ENCODE data around the gene AGAP1. TPM values are rescaled to one million over a fixed set of nuclear protein-coding genes. Genes with fewer than 3 reads are reported as not detected.
A peak's percentile ranks its signal among the peaks of the same experiment; 100 is the strongest.

The AGAP1 gene
- total RNA-seq, 1 donor from 2014 or later = 46.3 TPM

DNA sequence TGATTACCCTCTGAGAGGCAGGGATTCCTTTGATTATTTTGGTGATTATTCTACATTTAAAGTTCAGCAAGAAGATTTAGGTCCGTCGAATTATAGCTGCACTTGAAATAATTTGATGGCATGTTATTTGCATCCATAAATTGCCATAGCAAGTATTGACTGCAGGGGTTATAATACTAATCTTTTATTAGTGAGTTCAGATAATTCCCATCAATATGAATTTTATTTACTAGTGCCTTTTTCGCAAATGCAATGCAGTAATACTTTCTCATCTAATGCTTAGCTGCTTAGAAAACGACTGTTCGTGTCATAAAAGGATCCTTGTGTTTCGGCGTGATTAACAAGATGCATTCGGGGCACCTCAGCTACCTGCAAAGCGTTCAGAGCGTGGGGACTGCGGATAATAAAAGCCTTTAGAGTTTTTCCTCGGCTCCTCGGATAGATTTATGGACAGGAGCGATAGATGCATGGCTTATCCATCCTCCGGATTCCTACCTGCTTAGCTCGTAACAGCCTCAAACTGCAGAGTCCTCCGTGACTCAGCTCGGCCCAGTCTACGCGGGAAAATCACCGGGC is 676.8 kb downstream of the AGAP1 start:
- Mint-ChIP-seq H3K4me1 (ENCODE audit: unreplicated experiment) (peaks cover 26% of the 10 kb centered on the region), H3K27me3 (peaks cover 83% of the 10 kb centered on the region), H3K36me3 (no peaks in the 10 kb centered on the region), H3K9me3 (no peaks in the 10 kb centered on the region), H3K27ac (no peak overlapping the region), H3K4me3 (peak overlapping the region; percentile 77)
- TF ChIP-seq, protein P1, sequence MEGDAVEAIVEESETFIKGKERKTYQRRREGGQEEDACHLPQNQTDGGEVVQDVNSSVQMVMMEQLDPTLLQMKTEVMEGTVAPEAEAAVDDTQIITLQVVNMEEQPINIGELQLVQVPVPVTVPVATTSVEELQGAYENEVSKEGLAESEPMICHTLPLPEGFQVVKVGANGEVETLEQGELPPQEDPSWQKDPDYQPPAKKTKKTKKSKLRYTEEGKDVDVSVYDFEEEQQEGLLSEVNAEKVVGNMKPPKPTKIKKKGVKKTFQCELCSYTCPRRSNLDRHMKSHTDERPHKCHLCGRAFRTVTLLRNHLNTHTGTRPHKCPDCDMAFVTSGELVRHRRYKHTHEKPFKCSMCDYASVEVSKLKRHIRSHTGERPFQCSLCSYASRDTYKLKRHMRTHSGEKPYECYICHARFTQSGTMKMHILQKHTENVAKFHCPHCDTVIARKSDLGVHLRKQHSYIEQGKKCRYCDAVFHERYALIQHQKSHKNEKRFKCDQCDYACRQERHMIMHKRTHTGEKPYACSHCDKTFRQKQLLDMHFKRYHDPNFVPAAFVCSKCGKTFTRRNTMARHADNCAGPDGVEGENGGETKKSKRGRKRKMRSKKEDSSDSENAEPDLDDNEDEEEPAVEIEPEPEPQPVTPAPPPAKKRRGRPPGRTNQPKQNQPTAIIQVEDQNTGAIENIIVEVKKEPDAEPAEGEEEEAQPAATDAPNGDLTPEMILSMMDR (conservative IDR thresholded peaks at IDR 0.05) = no peak
- DNase-seq (ENCODE audit: extremely low spot score, unreplicated experiment) = no peak

DNA sequence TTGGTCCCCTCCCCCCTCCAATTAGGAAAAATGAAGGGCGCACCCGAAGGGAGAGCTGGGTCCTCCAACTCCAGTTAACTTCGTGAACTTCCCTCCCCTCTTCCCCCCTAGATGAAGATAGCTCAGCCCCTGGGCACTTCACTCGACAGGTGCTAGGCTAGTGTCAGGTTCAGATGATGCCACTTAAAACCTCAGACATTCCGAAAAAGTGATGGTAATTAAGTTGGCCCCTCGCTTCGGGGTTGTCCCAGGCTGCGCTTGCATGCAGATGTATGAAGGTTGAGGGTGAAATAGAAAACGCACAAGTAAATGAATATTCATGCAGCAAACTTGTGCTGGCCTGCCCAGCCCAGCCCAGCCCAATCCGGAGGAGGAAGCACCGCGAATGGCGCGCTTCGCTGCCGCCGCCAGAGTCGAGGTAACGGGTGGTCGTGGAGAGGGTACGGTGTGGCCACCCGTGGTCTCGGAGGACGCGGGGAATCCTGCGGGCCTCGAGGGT is 677.4 kb downstream of the AGAP1 start:
- DNase-seq (ENCODE audit: extremely low spot score, unreplicated experiment) = no peak
- Mint-ChIP-seq H3K4me1 (ENCODE audit: unreplicated experiment) (peaks cover 30% of the 10 kb centered on the region), H3K27ac (no peak overlapping the region), H3K4me3 (peak overlapping the region; percentile 25), H3K36me3 (no peaks in the 10 kb centered on the region), H3K9me3 (no peaks in the 10 kb centered on the region), H3K27me3 (peaks cover 83% of the 10 kb centered on the region)
- TF ChIP-seq, protein P1 (conservative IDR thresholded peaks at IDR 0.05) = no peak

DNA sequence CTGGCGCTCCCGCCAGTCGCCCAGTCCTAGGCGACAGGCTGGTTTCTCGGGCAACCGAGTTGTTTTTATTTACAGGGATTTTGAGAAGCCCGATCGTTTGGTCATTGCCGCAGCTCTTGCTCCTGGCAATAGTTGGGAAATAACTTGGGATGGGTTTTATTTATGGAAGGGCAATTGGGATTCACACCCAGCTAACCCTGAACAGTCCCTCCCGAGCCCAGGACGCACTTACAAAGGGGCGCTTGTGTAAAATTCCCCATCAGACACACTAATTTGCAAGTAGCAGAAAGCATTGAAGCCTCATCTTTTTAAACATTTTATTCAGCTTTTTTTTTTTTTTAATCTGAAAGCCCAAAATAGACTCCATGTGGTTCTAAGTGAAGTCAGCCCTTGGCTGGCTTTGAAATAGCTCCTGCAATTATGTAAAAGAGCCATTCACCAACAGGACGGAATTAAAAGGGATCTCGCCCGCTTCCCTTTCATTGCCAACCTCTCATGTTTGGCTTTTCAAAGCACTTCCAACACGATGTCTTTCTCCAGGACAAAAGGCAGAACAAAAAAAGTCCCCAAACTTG is 677.9 kb downstream of the AGAP1 start:
- peaks cover 30% of the 10 kb centered on the region for H3K4me1 Mint-ChIP-seq (ENCODE audit: unreplicated experiment)

DNA sequence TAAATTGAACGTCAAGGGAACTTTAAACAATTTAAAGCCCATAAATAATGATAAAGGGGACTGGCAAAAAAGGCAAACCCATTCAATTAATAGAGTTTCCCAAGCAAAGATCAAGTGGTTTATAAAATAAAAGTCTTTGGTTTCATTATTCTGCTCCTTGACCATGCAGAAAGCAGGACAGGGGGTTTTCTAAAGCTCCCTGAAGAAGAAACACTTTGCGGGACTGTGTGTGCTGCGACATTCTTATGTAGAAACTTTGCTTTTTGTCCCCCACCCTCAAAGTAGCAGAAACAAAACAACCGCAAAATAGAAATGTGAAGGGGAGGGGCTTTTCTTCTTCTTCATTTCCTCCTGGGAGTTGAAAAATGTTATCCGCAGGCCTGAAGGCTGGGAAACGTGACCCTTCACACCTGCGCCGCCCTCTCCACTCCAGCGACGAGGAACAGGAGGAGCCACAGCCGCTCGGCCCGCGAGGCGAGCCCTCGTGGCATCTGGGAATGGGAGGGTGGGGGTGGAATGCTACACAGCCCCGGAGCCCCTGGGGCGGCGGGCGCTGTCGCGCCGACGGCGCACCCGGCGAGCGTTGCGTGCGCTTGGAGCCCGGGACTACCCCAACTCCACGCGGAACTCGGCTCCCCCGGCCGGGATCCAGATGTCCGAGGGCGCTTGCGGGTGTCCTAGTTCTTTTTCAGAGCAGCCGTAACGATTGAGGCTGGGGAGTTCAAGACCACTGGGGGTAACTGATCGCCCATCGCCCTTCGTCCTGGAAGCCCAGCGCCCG is 678.6 kb downstream of the AGAP1 start:
- Mint-ChIP-seq H3K36me3 (no peaks in the 10 kb centered on the region), H3K27ac (no peak overlapping the region), H3K27me3 (peaks cover 81% of the 10 kb centered on the region), H3K4me3 (peak overlapping the region; percentile 61), H3K9me3 (no peaks in the 10 kb centered on the region), H3K4me1 (ENCODE audit: unreplicated experiment) (peaks cover 30% of the 10 kb centered on the region)
- no peak for DNase-seq (ENCODE audit: extremely low spot score, unreplicated experiment)
- TF ChIP-seq, protein P1 (conservative IDR thresholded peaks at IDR 0.05) = no peak

More for the DNA sequence above, 677.9 kb downstream of the AGAP1 start:
- peaks cover 82% of the 10 kb centered on the region for H3K27me3 Mint-ChIP-seq
- no peaks in the 10 kb centered on the region for H3K9me3 Mint-ChIP-seq
- H3K36me3 Mint-ChIP-seq = no peaks in the 10 kb centered on the region
- no peak for DNase-seq (ENCODE audit: extremely low spot score, unreplicated experiment)
- no peak overlapping the region for H3K27ac Mint-ChIP-seq
- peak overlapping the region; percentile 61 for H3K4me3 Mint-ChIP-seq
- TF ChIP-seq, protein P1 (conservative IDR thresholded peaks at IDR 0.05) = no peak

DNA sequence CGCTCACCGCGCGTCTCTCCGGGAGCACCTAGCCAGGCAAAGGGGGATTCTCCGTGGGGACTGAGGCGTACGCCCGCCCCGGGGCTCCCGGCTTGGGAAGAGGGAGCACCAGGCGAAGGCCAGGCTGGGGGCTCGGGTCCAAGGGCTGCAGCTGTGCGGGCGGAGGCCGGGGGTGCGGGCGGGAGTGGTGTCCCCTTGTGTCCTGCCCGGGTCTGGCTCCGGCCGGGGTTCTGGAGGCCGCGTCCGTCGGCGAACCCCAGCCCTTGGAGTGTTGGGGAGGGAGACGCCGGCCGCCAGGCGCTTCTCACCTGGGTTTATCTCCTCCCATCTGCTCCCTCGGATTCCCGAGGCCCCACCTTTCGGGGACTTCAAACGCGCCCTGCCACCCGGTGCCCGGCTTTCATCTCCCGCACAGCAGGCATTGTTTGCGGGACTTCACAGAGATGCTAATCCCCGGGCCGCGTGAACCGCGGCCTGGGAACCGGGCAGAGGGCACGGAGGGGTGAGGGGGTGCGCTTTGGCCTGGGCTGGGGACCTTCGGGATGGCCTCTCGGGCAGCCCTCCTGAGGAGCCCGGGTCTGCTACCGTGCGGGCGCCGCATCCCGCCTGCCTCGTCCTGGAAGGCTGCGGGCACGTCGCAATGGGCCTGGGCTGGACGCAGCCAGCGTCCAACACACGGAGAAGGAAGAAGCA is 679.3 kb downstream of the AGAP1 start:
- DNase-seq (ENCODE audit: extremely low spot score, unreplicated experiment) = no peak
- H3K4me3 Mint-ChIP-seq = no peak overlapping the region

More for the DNA sequence above, 679.3 kb downstream of the AGAP1 start:
- H3K9me3 Mint-ChIP-seq = no peaks in the 10 kb centered on the region
- TF ChIP-seq, protein P1 (conservative IDR thresholded peaks at IDR 0.05) = no peak
- H3K27me3 Mint-ChIP-seq = peaks cover 87% of the 10 kb centered on the region
- H3K36me3 Mint-ChIP-seq = no peaks in the 10 kb centered on the region
- H3K4me1 Mint-ChIP-seq (ENCODE audit: unreplicated experiment) = peaks cover 30% of the 10 kb centered on the region
- H3K27ac Mint-ChIP-seq = no peak overlapping the region

Data from type B pancreatic cell (in vitro differentiated cells).